A549 (cell line): ENCODE data around the gene BPI.

Experiments
- EHF ChIP-seq: fragments of 250-450 bp; sonication (Bioruptor Pico); IDR thresholded peaks from 2 replicates; pipeline ENCODE4 v1.5.0; 2020; ENCODE audit warnings: mild to moderate bottlenecking
- EHMT2 ChIP-seq: fragments of 200-600 bp; sonication (generic); IDR thresholded peaks from 2 replicates; pipeline ENCODE4 v1.6.1; 2016; ENCODE audit warnings: antibody characterized with exemption, low read depth, mild to moderate bottlenecking, moderate library complexity
- EP300 ChIP-seq, 2 experiments: fragments of >200 bp; sonication (Bioruptor Twin); formaldehyde crosslinking; IDR thresholded peaks; 2 replicates in 1 of 2; 3 replicates in 1 of 2; pipeline ENCODE4 v1.6.1; 2016 to 2017
- ESRRA ChIP-seq: fragments of 150-350 bp; IDR thresholded peaks from 2 replicates; pipeline ENCODE4 v1.6.1; 2014; ENCODE audit warnings: mild to moderate bottlenecking, low read length, borderline replicate concordance
- FOSL2 ChIP-seq, 2 experiments: fragments of 450-650 bp in 1 of 2; fragments of >200 bp in 1 of 2; sonication (Bioruptor Twin) in 1 of 2; formaldehyde crosslinking; IDR thresholded peaks; 2 replicates each; pipeline versions ENCODE4 v1.5.0 to v1.6.1; 2016 to 2020; ENCODE audit warnings: mild to moderate bottlenecking in 1 of 2, moderate library complexity in 1 of 2
- JUN ChIP-seq, 2 experiments: fragments of >200 bp; sonication (Bioruptor Twin); formaldehyde crosslinking; IDR thresholded peaks; 2 replicates in 1 of 2; 3 replicates in 1 of 2; pipeline ENCODE4 v1.6.1; 2016 to 2017
- JUNB ChIP-seq: fragments of >200 bp; sonication (Bioruptor Twin); formaldehyde crosslinking; IDR thresholded peaks from 2 replicates; pipeline ENCODE4 v1.6.1; 2016
- POLR2A ChIP-seq: IDR thresholded peaks from 2 replicates; pipeline ENCODE4 v1.6.1; 2012; ENCODE audit warnings: mild to moderate bottlenecking, low read length
- ZFP36 ChIP-seq: fragments of 450-650 bp; IDR thresholded peaks from 2 replicates; pipeline ENCODE4 v1.6.1; 2014; ENCODE audit warnings: borderline replicate concordance; ENCODE audit not compliant: partially characterized antibody
- TF ChIP-seq, protein P1 (sequence below): IDR thresholded peaks from 2 replicates; pipeline ENCODE4 v1.6.1; 2012
- TF ChIP-seq, protein P2 (sequence below): fragments of >200 bp; sonication (Bioruptor Twin); formaldehyde crosslinking; IDR thresholded peaks from 3 replicates; pipeline ENCODE4 v1.5.1; 2016

DNA sequence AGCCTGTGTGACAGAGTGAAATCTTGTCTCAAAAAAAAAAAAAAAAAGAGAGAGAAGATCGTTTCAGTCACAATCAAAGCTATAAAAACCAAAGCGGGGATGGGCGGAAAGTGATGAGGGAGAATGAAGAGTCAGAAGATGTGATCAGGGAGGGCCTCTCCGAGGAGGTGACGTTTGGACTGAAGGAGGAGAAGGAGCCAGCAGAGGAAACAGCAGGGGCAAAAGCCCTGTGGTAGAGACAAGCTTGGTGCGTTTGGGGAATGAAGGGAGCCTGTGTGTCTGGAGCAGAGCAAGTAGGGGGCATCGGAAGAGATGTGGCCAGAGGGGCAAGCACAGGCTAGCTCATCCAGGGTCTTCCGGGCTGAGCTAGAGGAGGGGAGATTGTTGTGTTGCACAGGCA is 27.9 kb downstream of the BPI start:
- TF ChIP-seq, protein P1, sequence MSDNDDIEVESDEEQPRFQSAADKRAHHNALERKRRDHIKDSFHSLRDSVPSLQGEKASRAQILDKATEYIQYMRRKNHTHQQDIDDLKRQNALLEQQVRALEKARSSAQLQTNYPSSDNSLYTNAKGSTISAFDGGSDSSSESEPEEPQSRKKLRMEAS: no peak
- TF ChIP-seq POLR2A (no peak), ESRRA (no peak), FOSL2 (IDR thresholded peaks at IDR 0.05) (no peak), FOSL2 (CRISPR knock-in tag; IDR thresholded peaks at IDR 0.05) (no peak), JUN (IDR thresholded peaks at IDR 0.05) (no peak), EHMT2 (no peak), EP300 (IDR thresholded peaks at IDR 0.05) (no peak), ZFP36 (peak; percentile 25), EHF (CRISPR knock-in tag) (no peak), JUNB (no peak)
- TF ChIP-seq, protein P2, sequence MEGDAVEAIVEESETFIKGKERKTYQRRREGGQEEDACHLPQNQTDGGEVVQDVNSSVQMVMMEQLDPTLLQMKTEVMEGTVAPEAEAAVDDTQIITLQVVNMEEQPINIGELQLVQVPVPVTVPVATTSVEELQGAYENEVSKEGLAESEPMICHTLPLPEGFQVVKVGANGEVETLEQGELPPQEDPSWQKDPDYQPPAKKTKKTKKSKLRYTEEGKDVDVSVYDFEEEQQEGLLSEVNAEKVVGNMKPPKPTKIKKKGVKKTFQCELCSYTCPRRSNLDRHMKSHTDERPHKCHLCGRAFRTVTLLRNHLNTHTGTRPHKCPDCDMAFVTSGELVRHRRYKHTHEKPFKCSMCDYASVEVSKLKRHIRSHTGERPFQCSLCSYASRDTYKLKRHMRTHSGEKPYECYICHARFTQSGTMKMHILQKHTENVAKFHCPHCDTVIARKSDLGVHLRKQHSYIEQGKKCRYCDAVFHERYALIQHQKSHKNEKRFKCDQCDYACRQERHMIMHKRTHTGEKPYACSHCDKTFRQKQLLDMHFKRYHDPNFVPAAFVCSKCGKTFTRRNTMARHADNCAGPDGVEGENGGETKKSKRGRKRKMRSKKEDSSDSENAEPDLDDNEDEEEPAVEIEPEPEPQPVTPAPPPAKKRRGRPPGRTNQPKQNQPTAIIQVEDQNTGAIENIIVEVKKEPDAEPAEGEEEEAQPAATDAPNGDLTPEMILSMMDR: no peak
